Stimulated activated CD8-positive, alpha-beta memory T cell treated with anti-CD3 and anti-CD28 coated beads, Interleukin-4, amount 100 ng/mL, for 1 hour (primary cell): ENCODE data around the gene EPHB1.

Source experiments
- DNase-seq, 2 donors: peaks; one replicate each; pipeline ENCODE4 v3.0.0-alpha.2; 2020; ENCODE audit warnings: low read depth in 2 of 2, low spot score in 1 of 2

The EPHB1 gene

GRCh38 chr3:135149707-135150681 is 354.9 kb downstream of the EPHB1 start:
- no peak for DNase-seq

- DNase-seq = no peak
Measured at GRCh38 chr3:135154186-135154585, 359.1 kb downstream of the EPHB1 start.

GRCh38 chr3:135155228-135155627 is 360.2 kb downstream of the EPHB1 start:
- DNase-seq = no peak

- DNase-seq = no peak
Measured at GRCh38 chr3:135155791-135156190, 360.7 kb downstream of the EPHB1 start.

GRCh38 chr3:135157045-135157740 is 362.1 kb downstream of the EPHB1 start:
- no peak for DNase-seq

GRCh38 chr3:135158520-135158919 is 363.5 kb downstream of the EPHB1 start:
- DNase-seq = no peak

GRCh38 chr3:135159681-135160247 is 364.7 kb downstream of the EPHB1 start:
- DNase-seq = no peak

- no peak for DNase-seq
Measured at GRCh38 chr3:135161425-135161824, 366.4 kb downstream of the EPHB1 start.

GRCh38 chr3:135163701-135164100 is 368.6 kb downstream of the EPHB1 start:
- no peak for DNase-seq

GRCh38 chr3:135165260-135165659 is 370.2 kb downstream of the EPHB1 start:
- no peak for DNase-seq

GRCh38 chr3:135166266-135166825 is 371.3 kb downstream of the EPHB1 start:
- no peak for DNase-seq

- no peak for DNase-seq
Measured at GRCh38 chr3:135168822-135169221, 373.8 kb downstream of the EPHB1 start.

- DNase-seq = no peak
Measured at GRCh38 chr3:135169651-135170050, 374.6 kb downstream of the EPHB1 start.

GRCh38 chr3:135170732-135171131 is 375.7 kb downstream of the EPHB1 start:
- no peak for DNase-seq

- DNase-seq = no peak
Measured at GRCh38 chr3:135172191-135172869, 377.3 kb downstream of the EPHB1 start.

GRCh38 chr3:135175728-135176277 is 380.7 kb downstream of the EPHB1 start:
- no peak for DNase-seq

- no peak for DNase-seq
Measured at GRCh38 chr3:135176881-135177280, 381.8 kb downstream of the EPHB1 start.

- DNase-seq = no peak
Measured at GRCh38 chr3:135178566-135178965, 383.5 kb downstream of the EPHB1 start.

- DNase-seq = no peak
Measured at GRCh38 chr3:135181408-135181807, 386.3 kb downstream of the EPHB1 start.

- no peak for DNase-seq
Measured at GRCh38 chr3:135182364-135182998, 387.4 kb downstream of the EPHB1 start.
